CD8-positive, alpha-beta memory T cell (primary cell): ENCODE results near the gene SELENOP. TPM values are rescaled to one million over a fixed set of nuclear protein-coding genes. Genes with fewer than 3 reads are reported as not detected.

Experiments
- CTCF ChIA-PET: fragments of 350-600 bp; sonication (Branson Sonifier 250); formaldehyde crosslinking; loops from one replicate; lab custom pipeline; 2021; ENCODE audit warnings: antibody characterized with exemption; lab: Charles Lee
- POLR2A ChIA-PET: fragments of 350-600 bp; sonication (Branson Sonifier 250); formaldehyde crosslinking; loops from one replicate; lab custom pipeline; 2021; ENCODE audit warnings: antibody characterized with exemption; lab: Charles Lee
- DNase-seq, 5 donors: peaks; one replicate each; pipeline versions ENCODE4 v3.0.0 to v3.0.0-alpha.2; 2020 to 2022; ENCODE audit warnings: mixed read lengths in 1 of 5
- H3K27ac ChIP-seq: one replicate; pipeline ENCODE4 v1.7.0; 2013; ENCODE audit warnings: low read depth, mild to moderate bottlenecking, low read length, moderate library complexity
- H3K27me3 ChIP-seq: 2 replicates; pipeline ENCODE4 v1.7.0; 2013; ENCODE audit warnings: low read length, mild to moderate bottlenecking; ENCODE audit not compliant: insufficient read depth, poor library complexity, severe bottlenecking
- H3K36me3 ChIP-seq: 2 replicates; pipeline ENCODE4 v1.7.0; 2013; ENCODE audit warnings: mild to moderate bottlenecking, low read length, moderate library complexity; ENCODE audit not compliant: insufficient read depth
- H3K4me1 ChIP-seq: 2 replicates; pipeline ENCODE4 v1.7.0; 2013; ENCODE audit warnings: mild to moderate bottlenecking, low read length, moderate library complexity; ENCODE audit not compliant: insufficient read depth
- H3K4me3 ChIP-seq: 2 replicates; pipeline ENCODE4 v1.7.0; 2013; ENCODE audit warnings: mild to moderate bottlenecking, low read length
- H3K9me3 ChIP-seq: 2 replicates; pipeline ENCODE4 v1.7.0; 2013; ENCODE audit warnings: mild to moderate bottlenecking, low read length
- H3K27ac Mint-ChIP-seq, 8 donors: one replicate each; pipeline ENCODE4 v1.8.0; 2020 to 2021; ENCODE audit warnings: mixed read lengths in 8 of 8, mild to moderate bottlenecking in 6 of 8, inconsistent platforms in 3 of 8, moderate library complexity in 3 of 8
- H3K27me3 Mint-ChIP-seq, 2 donors: one replicate each; pipeline ENCODE4 v1.8.0; 2020 to 2021; ENCODE audit warnings: mixed read lengths in 2 of 2, mild to moderate bottlenecking in 1 of 2, moderate library complexity in 1 of 2
- H3K36me3 Mint-ChIP-seq, 3 donors: one replicate each; pipeline ENCODE4 v1.8.0; 2020 to 2021; ENCODE audit warnings: mixed read lengths in 3 of 3, inconsistent platforms in 1 of 3, mild to moderate bottlenecking in 1 of 3
- H3K4me1 Mint-ChIP-seq, 3 donors: one replicate each; pipeline ENCODE4 v1.8.0; 2020 to 2021; ENCODE audit warnings: mixed read lengths in 3 of 3, inconsistent platforms in 1 of 3, mild to moderate bottlenecking in 1 of 3
- H3K4me3 Mint-ChIP-seq, 7 donors: one replicate each; pipeline ENCODE4 v1.8.0; 2020 to 2021; ENCODE audit warnings: mixed read lengths in 7 of 7, mild to moderate bottlenecking in 6 of 7, moderate library complexity in 4 of 7, inconsistent platforms in 2 of 7
- H3K9me3 Mint-ChIP-seq, 5 donors: one replicate each; pipeline ENCODE4 v1.8.0; 2020 to 2022; ENCODE audit warnings: mixed read lengths in 5 of 5, mild to moderate bottlenecking in 3 of 5, moderate library complexity in 2 of 5, inconsistent platforms in 1 of 5
- polyA plus RNA-seq: library from polyadenylated mRNA; unstranded; fragments of 300-500 nt; fragmentation: Illumina TruSeq; gene quantifications from one replicate; pipeline ENCODE4 v1.2.3, GENCODE V29; 2021
- total RNA-seq, 2 experiments: library from RNA; stranded (reverse); gene quantifications; one replicate each; pipeline ENCODE4 v1.2.3, GENCODE V29; 2021

Gene SELENOP
- total RNA-seq = 1 to 10 TPM in 1 of 2 experiments, under 1 TPM in 1; 0.75 to 1.2 TPM
- polyA plus RNA-seq = not detected

GRCh38 chr5:42811591-42812446 is at the start of gene SELENOP:
Gene SELENOP, minus strand, starts transcription at chr5:42811892. Its CDS starts 3,539 bp downstream, at chr5:42808353.
- no peak for DNase-seq
- Histone ChIP-seq H3K9me3 (no peaks in the 10 kb centered on the region), H3K27ac (peak within 1 kb of the TSS; percentile 16), H3K27me3 (no peaks in the 10 kb centered on the region), H3K4me1 (no peaks in the 10 kb centered on the region), H3K36me3 (no peaks in the 10 kb centered on the region), H3K4me3 (no peak within 1 kb of the TSS)
- no peaks in the 10 kb centered on the region for H3K4me1 Mint-ChIP-seq
- ChIA-PET POLR2A (no interaction called here), CTCF (no interaction called here)
- H3K27me3 Mint-ChIP-seq = no peaks in the 10 kb centered on the region
- peak within 1 kb of the TSS in 2 of 8 donors; percentile 23 to 75 for H3K27ac Mint-ChIP-seq
- H3K9me3 Mint-ChIP-seq = no peaks in the 10 kb centered on the region
- no peak within 1 kb of the TSS for H3K4me3 Mint-ChIP-seq
- no peaks in the 10 kb centered on the region for H3K36me3 Mint-ChIP-seq

DNA sequence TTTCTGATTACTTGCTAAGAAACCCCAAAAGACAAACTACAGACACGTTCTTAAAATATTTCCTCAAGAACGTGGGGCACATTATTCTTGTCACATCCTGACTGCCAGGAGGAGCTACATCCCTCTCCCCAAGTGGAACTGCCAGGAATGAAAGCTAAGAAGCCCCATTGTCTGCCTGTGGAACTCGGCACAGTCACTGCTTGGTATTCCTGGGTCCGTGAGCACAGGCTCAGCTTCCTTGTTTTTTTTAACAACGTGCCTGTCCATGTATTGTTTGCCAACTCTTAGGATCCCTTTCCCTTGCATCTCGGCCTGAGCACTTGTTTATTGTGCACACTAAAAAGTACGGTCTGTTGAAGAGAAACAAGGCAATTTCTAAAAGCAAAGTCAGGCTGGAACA is 47.0 kb upstream of the SELENOP start:
- H3K4me3 ChIP-seq = no peak overlapping the region
- no peaks in the 10 kb centered on the region for H3K9me3 ChIP-seq
- no peaks in the 10 kb centered on the region for H3K36me3 Mint-ChIP-seq
- H3K27me3 Mint-ChIP-seq = peaks cover 15 to 28% of the 10 kb centered on the region in 2 donors
- no peak for DNase-seq
- peaks cover 0 to 14% (median 2%) of the 10 kb centered on the region in 5 donors for H3K9me3 Mint-ChIP-seq
- no peaks in the 10 kb centered on the region for H3K27me3 ChIP-seq
- ChIA-PET CTCF (no interaction called here), POLR2A (no interaction called here)
- no peak overlapping the region for H3K27ac Mint-ChIP-seq
- no peaks in the 10 kb centered on the region for H3K4me1 ChIP-seq
- H3K27ac ChIP-seq = no peak overlapping the region
- no peaks in the 10 kb centered on the region for H3K4me1 Mint-ChIP-seq
- no peak overlapping the region for H3K4me3 Mint-ChIP-seq
- no peaks in the 10 kb centered on the region for H3K36me3 ChIP-seq

DNA sequence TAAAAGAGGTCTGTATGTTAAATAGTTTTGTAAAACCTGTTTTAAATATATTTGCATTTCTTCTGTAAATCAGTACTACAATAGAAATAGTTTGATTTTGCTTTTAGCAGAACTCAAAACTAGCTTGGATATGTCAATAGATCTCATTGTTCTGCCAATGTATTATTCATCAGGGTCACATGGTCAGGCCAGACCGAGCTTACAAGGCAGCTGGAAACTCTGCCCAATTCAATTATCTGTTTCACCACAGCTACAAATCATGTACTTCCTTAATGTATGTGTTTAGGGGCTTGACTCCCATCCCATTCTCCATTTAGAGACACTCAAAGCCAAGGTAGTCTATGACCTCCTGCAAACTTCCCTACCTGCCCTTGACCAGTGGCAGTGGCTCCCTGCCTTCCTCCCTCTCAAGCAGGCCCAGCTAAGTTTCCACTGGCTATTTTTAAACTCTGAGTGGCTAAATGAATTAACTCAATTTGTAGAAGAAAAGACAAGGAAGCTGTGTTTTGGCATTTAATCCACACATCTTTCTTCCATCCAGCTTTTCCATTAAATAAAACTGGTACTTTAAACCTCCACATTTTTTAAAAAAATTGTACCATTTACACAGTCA is 46.4 kb upstream of the SELENOP start:
- Histone ChIP-seq H3K27ac (no peak overlapping the region), H3K4me3 (no peak overlapping the region), H3K36me3 (no peaks in the 10 kb centered on the region), H3K4me1 (no peaks in the 10 kb centered on the region), H3K9me3 (no peaks in the 10 kb centered on the region), H3K27me3 (no peaks in the 10 kb centered on the region)
- H3K9me3 Mint-ChIP-seq = peaks cover 0 to 14% (median 2%) of the 10 kb centered on the region in 5 donors
- POLR2A ChIA-PET = no interaction called here
- CTCF ChIA-PET = no interaction called here
- no peak overlapping the region for H3K27ac Mint-ChIP-seq
- H3K4me1 Mint-ChIP-seq = no peaks in the 10 kb centered on the region
- no peak overlapping the region for H3K4me3 Mint-ChIP-seq
- no peaks in the 10 kb centered on the region for H3K36me3 Mint-ChIP-seq
- no peak for DNase-seq
- peaks cover 15 to 28% of the 10 kb centered on the region in 2 donors for H3K27me3 Mint-ChIP-seq

DNA sequence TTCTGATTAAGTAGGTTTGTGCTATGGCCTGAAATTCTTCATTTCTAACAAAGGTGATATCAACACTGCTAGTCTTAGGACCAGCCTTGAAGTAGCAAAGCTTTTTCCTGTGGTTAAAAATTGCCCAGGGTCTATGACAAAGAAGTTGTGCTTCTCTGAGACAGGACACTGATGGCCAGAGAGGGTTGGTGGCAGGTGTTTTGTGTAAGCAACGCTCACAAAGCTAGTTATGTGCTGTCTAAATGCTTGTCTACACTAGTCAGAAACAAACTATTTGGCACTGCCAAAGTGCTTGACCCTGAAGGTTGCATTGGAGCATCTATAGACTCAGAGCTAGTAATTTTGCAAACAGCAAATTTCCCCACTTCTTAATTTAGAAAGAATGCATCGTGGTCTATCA is 44.1 kb upstream of the SELENOP start:
- Histone ChIP-seq H3K27me3 (no peaks in the 10 kb centered on the region), H3K4me3 (no peak overlapping the region), H3K27ac (no peak overlapping the region), H3K9me3 (no peaks in the 10 kb centered on the region), H3K4me1 (no peaks in the 10 kb centered on the region), H3K36me3 (no peaks in the 10 kb centered on the region)
- H3K27me3 Mint-ChIP-seq = peaks cover 6 to 11% of the 10 kb centered on the region in 2 donors
- peaks cover 0 to 5% (median 0%) of the 10 kb centered on the region in 5 donors for H3K9me3 Mint-ChIP-seq
- H3K36me3 Mint-ChIP-seq = no peaks in the 10 kb centered on the region
- no peak for DNase-seq
- H3K4me3 Mint-ChIP-seq = no peak overlapping the region
- no peaks in the 10 kb centered on the region for H3K4me1 Mint-ChIP-seq
- CTCF ChIA-PET = no interaction called here
- POLR2A ChIA-PET = no interaction called here
- no peak overlapping the region for H3K27ac Mint-ChIP-seq

DNA sequence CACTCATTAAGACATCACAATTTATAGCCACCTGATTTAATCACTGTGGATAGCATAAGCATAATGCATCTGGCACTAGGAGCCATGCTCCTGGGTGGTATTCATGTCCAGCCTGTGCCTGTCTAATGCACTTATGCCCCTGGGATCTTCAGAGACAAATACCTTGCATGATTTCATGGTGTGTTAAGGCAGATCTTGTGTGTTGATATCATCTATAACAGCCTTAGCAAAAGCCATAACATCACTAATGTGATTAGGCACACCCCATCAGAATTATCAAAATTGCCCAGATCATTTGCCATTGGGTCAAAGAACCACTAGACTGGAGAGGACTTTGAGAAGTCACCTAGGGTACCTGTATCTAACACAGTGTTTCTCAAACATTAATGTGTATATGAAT is 43.7 kb upstream of the SELENOP start:
- no peaks in the 10 kb centered on the region for H3K36me3 ChIP-seq
- Mint-ChIP-seq H3K27me3 (peaks cover 1 to 7% of the 10 kb centered on the region in 2 donors), H3K27ac (no peak overlapping the region), H3K4me3 (no peak overlapping the region), H3K9me3 (peaks cover 0 to under 1% (median 0%) of the 10 kb centered on the region in 5 donors), H3K36me3 (no peaks in the 10 kb centered on the region), H3K4me1 (no peaks in the 10 kb centered on the region)
- DNase-seq = no peak
- H3K9me3 ChIP-seq = no peaks in the 10 kb centered on the region
- CTCF ChIA-PET = no interaction called here
- H3K27me3 ChIP-seq = no peaks in the 10 kb centered on the region
- H3K27ac ChIP-seq = no peak overlapping the region
- no peaks in the 10 kb centered on the region for H3K4me1 ChIP-seq
- H3K4me3 ChIP-seq = no peak overlapping the region
- POLR2A ChIA-PET = no interaction called here

DNA sequence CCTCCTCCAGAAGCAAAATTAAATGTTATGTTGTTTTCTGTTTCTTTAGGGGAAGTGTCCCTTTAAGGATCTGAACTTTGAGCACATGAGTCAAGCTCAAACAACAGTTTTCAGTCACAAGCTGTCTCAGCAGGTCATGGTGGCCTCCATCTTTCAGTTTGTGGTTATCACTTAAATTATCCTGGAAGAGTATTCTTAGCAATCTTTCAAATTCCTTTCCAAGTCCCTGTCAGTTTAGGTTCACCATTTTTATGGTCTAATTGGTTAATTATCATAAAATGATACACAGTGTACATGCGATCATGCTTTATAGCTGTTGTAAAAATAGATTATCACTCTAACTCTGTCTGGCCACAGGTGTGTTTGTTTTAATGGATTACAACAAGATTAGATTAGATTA is 43.1 kb upstream of the SELENOP start:
- POLR2A ChIA-PET = no interaction called here
- Mint-ChIP-seq H3K27ac (no peak overlapping the region), H3K4me3 (no peak overlapping the region), H3K36me3 (no peaks in the 10 kb centered on the region), H3K4me1 (no peaks in the 10 kb centered on the region), H3K9me3 (no peaks in the 10 kb centered on the region), H3K27me3 (peaks cover 0 to under 1% of the 10 kb centered on the region in 2 donors)
- no peaks in the 10 kb centered on the region for H3K27me3 ChIP-seq
- H3K27ac ChIP-seq = no peak overlapping the region
- no peak for DNase-seq
- H3K4me1 ChIP-seq = no peaks in the 10 kb centered on the region
- no peaks in the 10 kb centered on the region for H3K9me3 ChIP-seq
- no peak overlapping the region for H3K4me3 ChIP-seq
- CTCF ChIA-PET = no interaction called here
- H3K36me3 ChIP-seq = no peaks in the 10 kb centered on the region

- Histone ChIP-seq H3K27me3 (no peaks in the 10 kb centered on the region), H3K4me3 (no peak overlapping the region), H3K4me1 (no peaks in the 10 kb centered on the region), H3K9me3 (no peaks in the 10 kb centered on the region), H3K27ac (no peak overlapping the region), H3K36me3 (no peaks in the 10 kb centered on the region)
- ChIA-PET POLR2A (interaction anchor here (0.7 kb wide), 1 partner anchor 697 kb away, joined by 4 read pairs; no protein-coding TSS in a partner anchor), CTCF (no interaction called here)
- no peak overlapping the region for H3K4me3 Mint-ChIP-seq
- no peak for DNase-seq
- H3K36me3 Mint-ChIP-seq = peaks cover 0 to 4% (median 0%) of the 10 kb centered on the region in 3 donors
- H3K27ac Mint-ChIP-seq = no peak overlapping the region
- peaks cover 0 to 3% (median 0%) of the 10 kb centered on the region in 5 donors for H3K9me3 Mint-ChIP-seq
- peaks cover 0 to 10% of the 10 kb centered on the region in 2 donors for H3K27me3 Mint-ChIP-seq
- no peaks in the 10 kb centered on the region for H3K4me1 Mint-ChIP-seq
Measured at GRCh38 chr5:42852826-42853225, 41.1 kb upstream of the SELENOP start.

GRCh38 chr5:42851481-42851880 is 39.8 kb upstream of the SELENOP start:
- no peak overlapping the region for H3K4me3 Mint-ChIP-seq
- Histone ChIP-seq H3K4me3 (no peak overlapping the region), H3K9me3 (no peaks in the 10 kb centered on the region), H3K36me3 (no peaks in the 10 kb centered on the region), H3K27me3 (no peaks in the 10 kb centered on the region), H3K27ac (no peak overlapping the region), H3K4me1 (no peaks in the 10 kb centered on the region)
- H3K27ac Mint-ChIP-seq = no peak overlapping the region
- no peak for DNase-seq
- H3K27me3 Mint-ChIP-seq = peaks cover 0 to 18% of the 10 kb centered on the region in 2 donors
- peaks cover 0 to 4% (median 0%) of the 10 kb centered on the region in 3 donors for H3K36me3 Mint-ChIP-seq
- peaks cover 0 to 3% (median 0%) of the 10 kb centered on the region in 5 donors for H3K9me3 Mint-ChIP-seq
- H3K4me1 Mint-ChIP-seq = no peaks in the 10 kb centered on the region
- ChIA-PET POLR2A (no interaction called here), CTCF (no interaction called here)
